ENCODE data around the gene RASIP1.
"Not testable (repeated sequence)": the region's sequence is repeated elsewhere in the genome, so short reads cannot be mapped to it uniquely, and the experiment has no call there.

GRCh38 chr19:48765816-48766215, 25.4 kb upstream of the RASIP1 start:
- not testable (repeated sequence) for TF ChIP-seq CTCF (conservative IDR thresholded peaks at IDR 0.05); ZFX (IDR thresholded peaks at IDR 0.05)

Measured in C4-2B (cell line).